Pancreas (tissue), 10 donors: ENCODE measurements around the gene GABARAPL2. TPM values are rescaled to one million over a fixed set of nuclear protein-coding genes. Genes with fewer than 3 reads are reported as not detected.

Source experiments
- ATAC-seq, 4 donors: fragments of 200-7000 bp; cut with Tn5 transposase; one replicate each; pipeline versions ENCODE4 v1.8.0 to v1.9.1; 2020; ENCODE audit warnings: mild to moderate bottlenecking in 4 of 4, moderate library complexity in 4 of 4
- DNase-seq, 6 donors: peaks; one replicate each; pipeline ENCODE4 v3.0.0-alpha.2; 2020
- FAIRE-seq: peaks from 2 replicates; lab custom pipeline; 2012; peaks lifted over from hg19 to GRCh38; lab: Jason Lieb, UNC
- H3K27ac ChIP-seq, 4 donors: fragments of 200-600 bp; sonication (generic); 1 replicate in 3 of 4; 2 replicates in 1 of 4; pipeline versions ENCODE4 v1.5.0 to v1.8.0; 2020
- H3K27me3 ChIP-seq, 4 donors: fragments of 200-600 bp; one replicate each; pipeline ENCODE4 v1.8.0; 2021
- H3K36me3 ChIP-seq, 3 donors: fragments of 200-600 bp; sonication (generic) in 1 of 3; one replicate each; pipeline versions ENCODE4 v1.5.0 to v1.8.0; 2020 to 2021
- H3K4me1 ChIP-seq, 3 donors: fragments of 200-600 bp; one replicate each; pipeline ENCODE4 v1.8.0; 2021
- H3K4me3 ChIP-seq, 4 donors: fragments of 200-600 bp; sonication (generic) in 2 of 4; one replicate each; pipeline versions ENCODE4 v1.5.0 to v1.8.0; 2020 to 2021
- H3K9me3 ChIP-seq, 4 donors: fragments of 200-600 bp; one replicate each; pipeline ENCODE4 v1.8.0; 2021
- CTCF ChIP-seq, 4 donors: fragments of 200-600 bp; sonication (generic) in 3 of 4; IDR thresholded peaks; one replicate each; pipeline versions ENCODE4 v1.5.0 to v1.8.0; 2021; ENCODE audit warnings: antibody characterized with exemption in 4 of 4
- WGBS, 2 donors: extraction: QIAGEN DNeasy Blood & Tissue Kit; methylation state at CpG; one replicate each; pipeline ENCODE4 v1.1.7; 2013; 5-methylcytosine and 5-hydroxymethylcytosine counted together
- intact Hi-C, 3 donors: fragments of 100-400 bp; cut with DNase I; formaldehyde crosslinking; loops; one replicate each; pipeline versions ENCODE4 v1.11.1 to v1.14.2; 2022
- polyA plus RNA-seq, 2 donors: library from polyadenylated mRNA; stranded (reverse); fragments of 200-250 nt; gene quantifications; one replicate each; pipeline ENCODE4 v1.2.3, GENCODE V29; 2013
- total RNA-seq, 6 donors: library from RNA; stranded (reverse); fragmentation: NEBNext Ultra II Directional in 4 of 6; extraction: Animal tissue kit (Norgen Biotek cat#: 25700) in 4 of 6; gene quantifications; one replicate each; pipeline versions ENCODE4 v1.2.1 to v1.2.4, GENCODE V29; 2021 to 2023
- donor health status: healthy with polysubstance abuse.
- donor health status: DM: no; HTN: no; CAD: no; lungs with moderate emphysema.
- donor health status: DM: no; HTN: no; CAD: no.
- donor health status: control.
- donor health status: control.
- donor health status: Bipolar disorder and iron deficiency.
- donor health status: DM: yes; HTN: yes; CAD: no.
- donor health status: DM: no; HTN: no; CAD: no.
- donor health status: DM: no; HTN: no; CAD: no.
- donor health status: DM: yes; HTN: yes; CAD: no.

Gene GABARAPL2
- total and polyA plus RNA-seq, 8 donors, result 29.9 to 117 (median 40.3) TPM

DNA sequence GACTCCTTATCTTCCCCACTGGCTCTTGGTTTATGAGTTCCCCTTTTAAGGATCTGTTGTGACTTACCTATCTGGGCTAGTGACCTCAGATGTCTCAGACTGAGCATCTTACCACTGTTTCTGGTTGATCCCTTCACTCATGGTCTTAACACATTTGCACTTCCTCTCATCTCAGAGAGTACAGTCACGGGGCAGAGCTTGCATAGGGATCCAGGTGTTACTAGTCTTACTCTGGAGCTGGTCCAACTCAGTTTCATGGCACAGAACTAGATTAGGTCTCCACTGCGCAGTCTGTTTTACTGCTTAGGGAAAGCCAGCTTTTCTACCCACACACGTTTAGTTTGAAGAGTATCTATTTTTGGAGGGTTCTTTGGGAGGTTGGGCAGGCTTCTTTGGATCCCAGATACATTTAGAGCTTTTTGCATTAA is 10.2 kb downstream of the GABARAPL2 start:
- 54 to 57% methylated on average over 3 of the region's 3 CpGs for WGBS, 2 donors
- intact Hi-C loops, result no loop called here
- no peak overlapping the region for H3K4me3 ChIP-seq
- peaks cover 0 to under 1% (median 0%) of the 10 kb centered on the region in 3 donors for H3K4me1 ChIP-seq
- peaks cover 0 to 62% (median 10%) of the 10 kb centered on the region in 3 donors for H3K36me3 ChIP-seq
- H3K9me3 ChIP-seq, result no peaks in the 10 kb centered on the region
- H3K27me3 ChIP-seq, result no peaks in the 10 kb centered on the region
- no peak for ATAC-seq
- no peak for FAIRE-seq
- DNase-seq, result no peak
- no peak overlapping the region for H3K27ac ChIP-seq
- no peak for TF ChIP-seq CTCF (IDR thresholded peaks at IDR 0.05)

GRCh38 chr16:75578212-75578611 is 12.0 kb downstream of the GABARAPL2 start:
- Histone ChIP-seq H3K36me3 (peaks cover 0 to 47% (median 5%) of the 10 kb centered on the region in 3 donors), H3K4me3 (no peak overlapping the region), H3K27me3 (no peaks in the 10 kb centered on the region), H3K27ac (no peak overlapping the region), H3K4me1 (no peaks in the 10 kb centered on the region), H3K9me3 (no peaks in the 10 kb centered on the region)
- no peak for FAIRE-seq
- no peak for TF ChIP-seq CTCF (IDR thresholded peaks at IDR 0.05)
- no peak for DNase-seq
- intact Hi-C loops, result no loop called here
- WGBS, 2 donors, result 94 to 96% methylated on average over 7 of the region's 7 CpGs
- no peak for ATAC-seq

GRCh38 chr16:75578725-75579124 is 12.5 kb downstream of the GABARAPL2 start:
- no peak for TF ChIP-seq CTCF (IDR thresholded peaks at IDR 0.05)
- Histone ChIP-seq H3K27me3 (no peaks in the 10 kb centered on the region), H3K36me3 (peaks cover 0 to 43% (median under 1%) of the 10 kb centered on the region in 3 donors), H3K9me3 (no peaks in the 10 kb centered on the region), H3K4me3 (no peak overlapping the region), H3K27ac (no peak overlapping the region), H3K4me1 (no peaks in the 10 kb centered on the region)
- ATAC-seq (no peak), DNase-seq (no peak), FAIRE-seq (no peak)
- WGBS, 2 donors, result 94 to 95% methylated on average over 2 of the region's 2 CpGs
- intact Hi-C loops, result no loop called here

GRCh38 chr16:75579281-75579834 is 13.2 kb downstream of the GABARAPL2 start:
- no peaks in the 10 kb centered on the region for H3K27me3 ChIP-seq
- H3K27ac ChIP-seq, result no peak overlapping the region
- FAIRE-seq, result no peak
- TF ChIP-seq CTCF (IDR thresholded peaks at IDR 0.05), result no peak
- ATAC-seq, result no peak
- intact Hi-C loops, result no loop called here
- DNase-seq, result no peak
- no peaks in the 10 kb centered on the region for H3K9me3 ChIP-seq
- H3K36me3 ChIP-seq, result peaks cover 0 to 38% (median 0%) of the 10 kb centered on the region in 3 donors
- H3K4me1 ChIP-seq, result no peaks in the 10 kb centered on the region
- no peak overlapping the region for H3K4me3 ChIP-seq
- WGBS, 2 donors, result 92% methylated on average over 7 of the region's 7 CpGs

- TF ChIP-seq CTCF (IDR thresholded peaks at IDR 0.05), result no peak
- no peak overlapping the region for H3K27ac ChIP-seq
- WGBS, 2 donors, result 70 to 81% methylated on average over 3 of the region's 3 CpGs
- no peak overlapping the region for H3K4me3 ChIP-seq
- no peak for DNase-seq
- H3K27me3 ChIP-seq, result no peaks in the 10 kb centered on the region
- intact Hi-C loops, result no loop called here
- no peaks in the 10 kb centered on the region for H3K9me3 ChIP-seq
- no peaks in the 10 kb centered on the region for H3K4me1 ChIP-seq
- no peak for ATAC-seq
- FAIRE-seq, result no peak
- H3K36me3 ChIP-seq, result no peaks in the 10 kb centered on the region
These were observed 17.9 kb downstream of the GABARAPL2 start for GRCh38 chr16:75584108-75584507.
